ENCODE measurements around the gene NSUN2.
"Not testable (repeated sequence)": the region's sequence is repeated elsewhere in the genome, so short reads cannot be mapped to it uniquely, and the experiment has no call there.

Gene NSUN2

GRCh38 chr5:6574111-6574510 lies 58.7 kb downstream of the NSUN2 start:
- Mint-ChIP-seq H3K27me3 (peaks cover 17% of the 10 kb centered on the region), H3K27ac (no peak overlapping the region), H3K9me3 (no peaks in the 10 kb centered on the region), H3K4me3 (no peak overlapping the region), H3K36me3 (ENCODE audit: low read depth) (no peaks in the 10 kb centered on the region), H3K4me1 (ENCODE audit: low read depth) (no peaks in the 10 kb centered on the region)

DNA sequence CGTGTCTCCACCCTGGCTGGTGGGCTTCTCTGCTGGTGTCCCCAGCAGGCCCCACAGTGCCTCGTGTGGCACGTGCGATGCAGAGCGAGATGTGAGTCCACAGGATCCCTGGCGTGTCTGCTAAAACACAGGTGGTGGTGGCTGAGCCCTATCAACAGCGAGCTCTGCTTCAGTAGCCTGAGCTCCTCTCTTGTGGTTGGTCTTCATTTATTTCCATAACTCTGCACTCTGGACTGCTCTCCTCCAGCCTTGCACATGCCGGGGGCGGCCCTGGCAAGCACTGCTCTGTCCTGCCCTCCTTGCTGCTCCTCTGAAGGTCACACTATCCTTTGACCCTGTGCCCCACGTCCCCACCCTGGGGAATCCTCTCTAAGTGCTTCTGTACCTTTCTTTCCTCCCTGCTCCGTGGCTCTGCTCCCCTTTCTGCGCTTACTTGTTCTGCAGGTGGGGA lies 59.2 kb downstream of the NSUN2 start:
- Mint-ChIP-seq H3K9me3 (no peaks in the 10 kb centered on the region), H3K4me3 (no peak overlapping the region), H3K4me1 (ENCODE audit: low read depth) (no peaks in the 10 kb centered on the region), H3K27ac (no peak overlapping the region), H3K27me3 (peaks cover 20% of the 10 kb centered on the region), H3K36me3 (ENCODE audit: low read depth) (no peaks in the 10 kb centered on the region)

DNA sequence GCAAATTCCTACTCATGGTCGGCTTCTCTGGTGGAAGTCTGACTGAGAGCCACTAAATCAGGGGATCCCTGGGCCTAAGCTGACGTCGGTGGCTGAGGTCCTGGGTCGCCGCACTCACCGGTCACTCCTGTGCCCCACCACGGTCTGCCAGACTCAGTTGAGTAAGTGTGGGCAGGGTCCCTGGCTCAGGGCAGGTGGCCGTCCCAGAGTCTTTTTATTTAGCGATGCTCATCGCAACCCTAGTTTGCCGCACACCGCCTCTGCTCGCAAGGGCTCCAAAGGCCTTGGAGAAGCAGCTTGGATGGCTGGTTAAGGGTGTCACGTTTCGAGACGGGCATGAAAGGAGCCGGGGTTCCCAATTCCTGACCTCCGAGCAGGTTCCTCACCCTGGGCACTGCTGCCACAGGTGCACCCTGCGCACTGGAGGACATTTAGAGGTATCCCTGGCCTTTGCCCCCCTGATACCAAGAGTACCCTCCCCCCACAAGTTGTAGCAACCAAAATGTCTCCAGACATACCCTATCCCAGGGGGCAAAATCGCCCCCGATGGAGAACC lies 59.9 kb downstream of the NSUN2 start:
- H3K27ac Mint-ChIP-seq, result no peak overlapping the region
- H3K4me1 Mint-ChIP-seq (ENCODE audit: low read depth), result no peaks in the 10 kb centered on the region
- H3K4me3 Mint-ChIP-seq, result no peak overlapping the region
- no peaks in the 10 kb centered on the region for H3K36me3 Mint-ChIP-seq (ENCODE audit: low read depth)
- peaks cover 16% of the 10 kb centered on the region for H3K27me3 Mint-ChIP-seq
- no peaks in the 10 kb centered on the region for H3K9me3 Mint-ChIP-seq

DNA sequence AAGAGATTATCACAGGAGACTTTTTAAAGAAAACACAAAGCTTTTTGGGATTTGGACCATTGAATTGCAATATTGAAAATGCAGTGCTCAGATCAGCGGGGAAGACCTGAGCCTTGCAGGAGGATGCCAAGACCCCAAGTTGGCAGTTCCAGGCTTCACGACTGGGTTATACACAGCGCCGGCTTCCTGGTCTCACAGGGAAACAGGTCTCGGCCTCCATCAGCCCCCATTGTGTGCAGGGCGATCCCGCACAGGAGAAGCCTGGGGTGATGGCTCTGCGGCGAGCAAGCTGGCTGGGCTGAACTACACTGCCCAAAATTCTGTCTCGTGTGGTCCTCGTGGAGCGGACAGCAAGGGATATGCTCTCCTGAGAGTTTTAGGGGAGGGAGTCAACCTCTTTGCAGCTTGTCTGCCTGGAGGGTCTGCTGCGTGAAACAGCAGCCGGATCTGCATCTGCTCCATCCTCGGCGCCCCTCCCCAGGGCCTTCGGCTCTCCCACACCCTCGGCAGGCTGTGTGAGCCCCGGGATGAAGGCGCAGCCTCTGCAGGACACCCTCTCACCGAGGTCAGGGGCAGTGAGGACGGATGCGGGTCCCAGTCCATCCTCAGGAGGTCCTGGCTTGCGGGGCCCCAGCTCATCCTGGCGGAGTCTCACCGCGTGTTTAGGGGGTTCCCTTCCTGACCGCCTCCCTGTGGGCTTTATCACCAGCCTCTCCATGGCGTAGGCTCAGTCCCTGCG lies 60.6 kb downstream of the NSUN2 start:
- Mint-ChIP-seq H3K27me3 (peaks cover 16% of the 10 kb centered on the region), H3K9me3 (no peaks in the 10 kb centered on the region), H3K4me1 (ENCODE audit: low read depth) (no peaks in the 10 kb centered on the region), H3K27ac (no peak overlapping the region), H3K36me3 (ENCODE audit: low read depth) (no peaks in the 10 kb centered on the region), H3K4me3 (no peak overlapping the region)

DNA sequence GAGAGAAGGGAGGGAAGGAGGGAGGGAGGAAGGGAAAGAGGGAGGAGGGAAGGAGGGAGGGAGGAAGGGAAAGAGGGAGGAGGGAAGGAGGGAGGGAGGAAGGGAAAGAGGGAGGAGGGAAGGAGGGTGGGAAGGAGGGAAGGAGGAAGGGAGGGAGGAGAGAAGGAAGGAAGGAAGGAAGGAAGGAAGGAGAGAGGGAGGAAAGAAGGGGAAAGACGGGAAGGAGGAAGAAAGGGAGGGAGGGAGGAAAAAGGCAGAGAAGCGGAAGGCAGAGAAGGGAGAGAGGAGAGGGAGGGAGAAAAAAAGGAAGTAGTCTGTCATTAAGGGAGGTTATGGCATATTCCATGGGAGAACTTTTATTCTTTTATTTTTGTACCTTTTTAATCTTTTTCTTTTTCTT lies 61.2 kb downstream of the NSUN2 start:
- H3K9me3 Mint-ChIP-seq; H3K27ac Mint-ChIP-seq; H3K4me3 Mint-ChIP-seq; H3K36me3 Mint-ChIP-seq (ENCODE audit: low read depth); H3K4me1 Mint-ChIP-seq (ENCODE audit: low read depth): not testable (repeated sequence)
- H3K27me3 Mint-ChIP-seq, result peaks cover 18% of the 10 kb centered on the region

GRCh38 chr5:6570530-6570929 lies 62.3 kb downstream of the NSUN2 start:
- Mint-ChIP-seq H3K27ac (no peak overlapping the region), H3K4me1 (ENCODE audit: low read depth) (no peaks in the 10 kb centered on the region), H3K9me3 (no peaks in the 10 kb centered on the region), H3K27me3 (peaks cover 23% of the 10 kb centered on the region), H3K4me3 (no peak overlapping the region), H3K36me3 (ENCODE audit: low read depth) (no peaks in the 10 kb centered on the region)

GRCh38 chr5:6568889-6569288 lies 64.0 kb downstream of the NSUN2 start:
- Mint-ChIP-seq H3K4me3 (no peak overlapping the region), H3K27me3 (peaks cover 25% of the 10 kb centered on the region), H3K36me3 (ENCODE audit: low read depth) (no peaks in the 10 kb centered on the region), H3K9me3 (no peaks in the 10 kb centered on the region), H3K4me1 (ENCODE audit: low read depth) (no peaks in the 10 kb centered on the region), H3K27ac (no peak overlapping the region)

DNA sequence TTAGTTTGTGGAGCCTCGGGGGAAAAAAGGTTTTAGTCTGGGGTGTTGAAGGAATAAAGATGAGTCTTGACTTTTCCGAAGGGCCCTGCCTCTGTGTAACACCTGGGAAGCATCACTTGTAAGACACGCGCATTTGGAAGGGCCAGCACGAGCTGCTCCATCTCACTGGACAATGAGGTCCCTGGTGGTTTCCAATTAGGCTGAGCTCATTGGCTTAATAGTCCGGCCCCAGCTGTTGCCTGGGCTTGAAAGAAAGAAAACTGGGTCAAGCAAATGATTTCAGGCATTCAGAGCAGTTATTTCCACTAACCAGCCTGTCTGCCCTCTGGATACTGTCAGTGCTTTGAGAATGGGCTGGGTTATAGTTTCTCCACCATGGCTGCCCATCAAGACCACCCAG lies 64.5 kb downstream of the NSUN2 start:
- H3K4me3 Mint-ChIP-seq, result no peak overlapping the region
- H3K36me3 Mint-ChIP-seq (ENCODE audit: low read depth), result no peaks in the 10 kb centered on the region
- no peaks in the 10 kb centered on the region for H3K9me3 Mint-ChIP-seq
- H3K4me1 Mint-ChIP-seq (ENCODE audit: low read depth), result no peaks in the 10 kb centered on the region
- no peak overlapping the region for H3K27ac Mint-ChIP-seq
- peaks cover 29% of the 10 kb centered on the region for H3K27me3 Mint-ChIP-seq

DNA sequence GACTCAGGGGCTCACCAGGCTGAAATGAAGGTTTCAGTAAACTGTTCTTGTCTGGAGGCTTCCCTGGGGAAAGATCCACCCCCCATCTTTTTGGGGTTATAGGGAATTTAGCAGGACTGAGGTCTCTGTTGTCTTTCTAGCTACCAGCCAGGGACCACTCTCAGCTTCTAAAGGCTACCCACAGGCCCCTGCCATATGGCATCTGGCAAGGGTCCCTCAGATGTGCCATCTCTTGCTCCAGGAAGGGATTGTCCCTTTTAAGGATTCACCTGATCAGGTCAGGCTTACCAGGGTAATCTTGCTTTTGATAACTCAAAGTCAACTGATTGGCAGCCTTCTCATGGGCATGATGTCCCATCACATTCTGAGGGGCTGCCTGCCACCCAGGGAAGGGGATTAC lies 65.0 kb downstream of the NSUN2 start:
- no peak overlapping the region for H3K27ac Mint-ChIP-seq
- H3K36me3 Mint-ChIP-seq (ENCODE audit: low read depth), result no peaks in the 10 kb centered on the region
- H3K4me1 Mint-ChIP-seq (ENCODE audit: low read depth), result no peaks in the 10 kb centered on the region
- no peak overlapping the region for H3K4me3 Mint-ChIP-seq
- H3K27me3 Mint-ChIP-seq, result peaks cover 29% of the 10 kb centered on the region
- H3K9me3 Mint-ChIP-seq, result no peaks in the 10 kb centered on the region

- Mint-ChIP-seq H3K4me3 (no peak overlapping the region), H3K27ac (no peak overlapping the region), H3K9me3 (no peaks in the 10 kb centered on the region), H3K27me3 (peaks cover 35% of the 10 kb centered on the region), H3K4me1 (ENCODE audit: low read depth) (no peaks in the 10 kb centered on the region), H3K36me3 (ENCODE audit: low read depth) (no peaks in the 10 kb centered on the region)
These were observed 65.8 kb downstream of the NSUN2 start for GRCh38 chr5:6567068-6567467.

DNA sequence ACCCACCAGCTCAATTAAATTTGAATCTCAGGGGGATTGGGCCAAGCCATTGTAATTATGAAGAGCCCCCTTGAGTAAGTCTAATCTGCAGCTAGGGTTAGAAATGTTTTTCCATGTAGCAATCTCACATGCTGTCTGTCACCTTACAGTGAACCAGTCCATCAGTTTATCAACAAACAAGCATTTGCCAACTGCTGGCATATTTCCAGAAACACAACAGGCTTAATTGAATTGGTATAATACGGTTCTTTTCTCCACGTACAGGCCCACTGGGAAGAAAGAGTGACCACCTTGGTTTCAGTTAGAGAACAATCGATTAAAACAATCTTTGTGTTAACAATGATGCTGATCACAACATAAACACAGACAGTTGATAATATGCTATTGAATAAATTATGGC lies 67.4 kb downstream of the NSUN2 start:
- no peaks in the 10 kb centered on the region for H3K4me1 Mint-ChIP-seq (ENCODE audit: low read depth)
- no peak overlapping the region for H3K4me3 Mint-ChIP-seq
- no peaks in the 10 kb centered on the region for H3K36me3 Mint-ChIP-seq (ENCODE audit: low read depth)
- H3K9me3 Mint-ChIP-seq, result no peaks in the 10 kb centered on the region
- peaks cover 34% of the 10 kb centered on the region for H3K27me3 Mint-ChIP-seq
- H3K27ac Mint-ChIP-seq, result no peak overlapping the region

DNA sequence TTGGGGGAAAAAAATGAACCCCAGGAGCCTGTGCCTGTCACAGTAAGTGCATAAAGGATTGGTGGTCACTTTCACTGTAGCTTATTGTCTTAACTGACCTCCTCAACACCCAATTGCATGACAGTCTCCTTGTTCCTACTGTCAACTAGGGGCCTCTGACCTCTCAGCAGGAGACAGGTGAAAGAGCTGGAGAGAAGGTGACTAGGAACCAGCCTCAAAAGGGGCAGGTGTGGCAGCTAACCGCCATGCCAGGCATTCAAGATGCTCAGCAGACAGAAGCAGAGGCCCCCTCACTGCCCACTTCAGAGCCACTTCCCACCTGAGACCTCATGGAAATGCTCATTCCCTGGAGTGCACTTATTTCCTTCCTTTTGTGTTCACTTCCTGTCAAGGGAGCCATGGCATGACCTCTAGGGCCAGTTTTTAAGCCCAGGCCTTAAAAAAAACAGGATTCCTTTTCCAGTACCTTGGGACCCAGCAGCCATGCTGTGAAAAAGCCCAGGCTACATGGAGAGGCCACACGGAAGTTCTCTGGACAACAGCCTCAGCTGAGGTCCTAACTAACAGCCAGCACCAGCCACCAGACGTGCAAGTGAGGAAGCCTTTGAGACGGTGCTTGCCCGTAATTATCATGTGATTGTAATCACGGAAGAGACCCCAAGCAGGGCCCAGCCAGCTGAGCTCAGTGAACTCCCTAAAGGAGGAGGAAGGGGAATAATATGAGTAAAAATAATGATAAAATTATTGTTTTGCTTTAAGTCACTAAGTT lies 74.9 kb downstream of the NSUN2 start:
- Mint-ChIP-seq H3K9me3 (no peaks in the 10 kb centered on the region), H3K4me1 (ENCODE audit: low read depth) (no peaks in the 10 kb centered on the region), H3K27ac (no peak overlapping the region), H3K27me3 (peaks cover 21% of the 10 kb centered on the region), H3K36me3 (ENCODE audit: low read depth) (no peaks in the 10 kb centered on the region), H3K4me3 (no peak overlapping the region)

- no peak overlapping the region for H3K4me3 Mint-ChIP-seq
These were observed 76.1 kb downstream of the NSUN2 start for GRCh38 chr5:6556802-6557102.

GRCh38 chr5:6556089-6556801 lies 76.6 kb downstream of the NSUN2 start:
- no peaks in the 10 kb centered on the region for H3K36me3 Mint-ChIP-seq (ENCODE audit: low read depth)
- H3K27me3 Mint-ChIP-seq, result peaks cover 15% of the 10 kb centered on the region
- H3K9me3 Mint-ChIP-seq, result no peaks in the 10 kb centered on the region
- no peaks in the 10 kb centered on the region for H3K4me1 Mint-ChIP-seq (ENCODE audit: low read depth)
- H3K27ac Mint-ChIP-seq, result no peak overlapping the region
- H3K4me3 Mint-ChIP-seq, result no peak overlapping the region

More at GRCh38 chr5:6556802-6557102, 76.1 kb downstream of the NSUN2 start:
- Mint-ChIP-seq H3K4me1 (ENCODE audit: low read depth) (no peaks in the 10 kb centered on the region), H3K27me3 (peaks cover 15% of the 10 kb centered on the region), H3K9me3 (no peaks in the 10 kb centered on the region), H3K36me3 (ENCODE audit: low read depth) (no peaks in the 10 kb centered on the region), H3K27ac (no peak overlapping the region)

- peaks cover 15% of the 10 kb centered on the region for H3K27me3 Mint-ChIP-seq
- no peak overlapping the region for H3K4me3 Mint-ChIP-seq
- no peaks in the 10 kb centered on the region for H3K4me1 Mint-ChIP-seq (ENCODE audit: low read depth)
- H3K9me3 Mint-ChIP-seq, result no peaks in the 10 kb centered on the region
- no peaks in the 10 kb centered on the region for H3K36me3 Mint-ChIP-seq (ENCODE audit: low read depth)
- H3K27ac Mint-ChIP-seq, result no peak overlapping the region
These were observed 78.0 kb downstream of the NSUN2 start for GRCh38 chr5:6554812-6555211.
